ENCODE measurements around the gene WDR73. TPM values are rescaled to one million over a fixed set of nuclear protein-coding genes. Genes with fewer than 3 reads are reported as not detected.

The WDR73 gene
- total and polyA plus RNA-seq, 2 of the 4 experiments (the other 2 are of a cell fraction): 21.5 to 25.5 TPM

DNA sequence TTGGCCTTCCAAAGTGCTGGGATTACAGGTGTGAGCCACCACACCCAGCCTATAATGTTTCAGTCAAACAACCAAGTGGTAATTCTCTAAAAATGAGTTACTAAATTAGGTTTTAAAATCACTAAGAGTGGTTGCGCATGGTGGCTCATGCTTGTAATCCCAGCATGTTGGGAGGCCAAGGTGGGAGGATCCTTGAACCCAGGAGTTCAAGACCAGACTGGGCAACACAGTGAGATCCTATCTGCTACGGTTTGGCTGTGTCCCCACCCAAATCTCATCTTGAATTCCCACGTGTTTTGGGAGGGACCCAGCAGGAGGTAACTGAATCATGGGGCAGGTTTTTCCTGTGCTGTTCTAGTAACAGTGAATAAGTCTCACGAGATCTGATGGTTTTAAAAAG is 35.8 kb upstream of the WDR73 start:
- no peak overlapping the region for H2BK20ac ChIP-seq (ENCODE audit: low read depth, low read length)
- H3K4me3 ChIP-seq (ENCODE audit: insufficient read depth, low read depth, low read length): no peak overlapping the region
- H3K56ac ChIP-seq (ENCODE audit: extremely low read depth, insufficient read depth, low read length): no peak overlapping the region
- intact Hi-C loops (cut with micrococcal nuclease) (no loop called here), dilution Hi-C loops (cut with HindIII; ENCODE audit: low sequenced_read_pairs, unreplicated experiment) (no loop called here), in situ Hi-C loops (cut with MboI; ENCODE audit: low sequenced_read_pairs) (no loop called here)
- H3K18ac ChIP-seq (ENCODE audit: low read depth, low read length): no peak overlapping the region
- DNase-seq (no peak), ATAC-seq (ENCODE audit: low read depth) (no peak)
- H4K5ac ChIP-seq (ENCODE audit: low read depth, low read length): no peak overlapping the region
- no peak overlapping the region for H4K91ac ChIP-seq (ENCODE audit: insufficient read depth, low read depth, low read length)
- no peaks in the 10 kb centered on the region for H3K27me3 ChIP-seq (ENCODE audit: control insufficient read depth, insufficient read depth, low read length)
- POLR2A ChIA-PET (ENCODE audit: unreplicated experiment): no interaction called here
- no peak overlapping the region for H3K9ac ChIP-seq (ENCODE audit: low read depth, low read length)
- H3K9me3 ChIP-seq (ENCODE audit: control insufficient read depth, insufficient read depth, low read length): no peaks in the 10 kb centered on the region
- H3K9me1 ChIP-seq (ENCODE audit: insufficient read depth, low read length): 0 out of 2 replicates have a peak, but pooled peaks cover 3% of the 10 kb centered on the region
- no TSS peak for BruUV-seq (replicated peaks)
- H2AK9ac ChIP-seq (replicated peaks; ENCODE audit: low read depth, low read length, poor library complexity): peak overlapping the region; percentile 13
- H3K4ac ChIP-seq (ENCODE audit: low read depth, low read length): no peak overlapping the region
- H2BK120ac ChIP-seq (ENCODE audit: low read depth, low read length): no peak overlapping the region
- no peak overlapping the region for H2BK15ac ChIP-seq (ENCODE audit: low read depth, low read length)
- no peak overlapping the region for H2AK5ac ChIP-seq (ENCODE audit: low read depth, low read length)
- WGBS, 2 experiments (ENCODE audit: extremely low coverage in 2 of 2, insufficient read length in 1 of 2): no CpG with 5 or more reads among the region's 4 CpGs
- H3K36me3 ChIP-seq (ENCODE audit: control insufficient read depth, insufficient read depth, low read length): peaks cover 14% of the 10 kb centered on the region
- H3K4me1 ChIP-seq (ENCODE audit: control insufficient read depth, insufficient read depth, low read length): no peaks in the 10 kb centered on the region; the same call in 1 of the 2 replicates
- no peak overlapping the region for H3K4me2 ChIP-seq (ENCODE audit: low read depth, low read length)
- H3K79me1 ChIP-seq (ENCODE audit: low read depth in 1 of 2, low read length in 2 of 2): peaks cover 13 to 57% of the 10 kb centered on the region in 2 experiments
- H2BK5ac ChIP-seq (ENCODE audit: low read depth, low read length, poor library complexity, severe bottlenecking): no peak overlapping the region
- no peak overlapping the region for H3K23ac ChIP-seq (ENCODE audit: low read depth, low read length)
- no peak overlapping the region for H2AFZ ChIP-seq (replicated peaks; ENCODE audit: low read length, poor library complexity)
- H4K8ac ChIP-seq (ENCODE audit: low read depth in 2 of 2, low read length in 2 of 2): no peak overlapping the region
- no peak for TF ChIP-seq MAZ (IDR thresholded peaks at IDR 0.05; ENCODE audit: borderline replicate concordance, low read depth, low read length)
- no peak for TF ChIP-seq NFE2L2 (IDR thresholded peaks at IDR 0.05; ENCODE audit: low read depth, low read length)
- TF ChIP-seq RCOR1 (IDR thresholded peaks at IDR 0.05; ENCODE audit: insufficient replicate concordance, low read length): no peak
- no peak for TF ChIP-seq CHD1 (IDR thresholded peaks at IDR 0.05; ENCODE audit: low read depth, low read length)
- no peak for TF ChIP-seq MXI1 (IDR thresholded peaks at IDR 0.05; ENCODE audit: borderline replicate concordance, low read depth, low read length)
- no peak for TF ChIP-seq POLR2A (IDR thresholded peaks at IDR 0.05; ENCODE audit: low read depth, low read length)
- TF ChIP-seq, protein P1, sequence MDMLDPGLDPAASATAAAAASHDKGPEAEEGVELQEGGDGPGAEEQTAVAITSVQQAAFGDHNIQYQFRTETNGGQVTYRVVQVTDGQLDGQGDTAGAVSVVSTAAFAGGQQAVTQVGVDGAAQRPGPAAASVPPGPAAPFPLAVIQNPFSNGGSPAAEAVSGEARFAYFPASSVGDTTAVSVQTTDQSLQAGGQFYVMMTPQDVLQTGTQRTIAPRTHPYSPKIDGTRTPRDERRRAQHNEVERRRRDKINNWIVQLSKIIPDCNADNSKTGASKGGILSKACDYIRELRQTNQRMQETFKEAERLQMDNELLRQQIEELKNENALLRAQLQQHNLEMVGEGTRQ (IDR thresholded peaks at IDR 0.05; ENCODE audit: low read depth, low read length): no peak
- TF ChIP-seq, protein P2, sequence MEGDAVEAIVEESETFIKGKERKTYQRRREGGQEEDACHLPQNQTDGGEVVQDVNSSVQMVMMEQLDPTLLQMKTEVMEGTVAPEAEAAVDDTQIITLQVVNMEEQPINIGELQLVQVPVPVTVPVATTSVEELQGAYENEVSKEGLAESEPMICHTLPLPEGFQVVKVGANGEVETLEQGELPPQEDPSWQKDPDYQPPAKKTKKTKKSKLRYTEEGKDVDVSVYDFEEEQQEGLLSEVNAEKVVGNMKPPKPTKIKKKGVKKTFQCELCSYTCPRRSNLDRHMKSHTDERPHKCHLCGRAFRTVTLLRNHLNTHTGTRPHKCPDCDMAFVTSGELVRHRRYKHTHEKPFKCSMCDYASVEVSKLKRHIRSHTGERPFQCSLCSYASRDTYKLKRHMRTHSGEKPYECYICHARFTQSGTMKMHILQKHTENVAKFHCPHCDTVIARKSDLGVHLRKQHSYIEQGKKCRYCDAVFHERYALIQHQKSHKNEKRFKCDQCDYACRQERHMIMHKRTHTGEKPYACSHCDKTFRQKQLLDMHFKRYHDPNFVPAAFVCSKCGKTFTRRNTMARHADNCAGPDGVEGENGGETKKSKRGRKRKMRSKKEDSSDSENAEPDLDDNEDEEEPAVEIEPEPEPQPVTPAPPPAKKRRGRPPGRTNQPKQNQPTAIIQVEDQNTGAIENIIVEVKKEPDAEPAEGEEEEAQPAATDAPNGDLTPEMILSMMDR (conservative IDR thresholded peaks at IDR 0.05; ENCODE audit: low read depth, low read length): no peak
- TF ChIP-seq FOS (IDR thresholded peaks at IDR 0.05; ENCODE audit: low read depth, low read length): no peak
- no peak for TF ChIP-seq RFX5 (IDR thresholded peaks at IDR 0.05; ENCODE audit: low read depth, low read length)
- no peak for TF ChIP-seq BHLHE40 (IDR thresholded peaks at IDR 0.05; ENCODE audit: low read depth, low read length)
- TF ChIP-seq RAD21 (IDR thresholded peaks at IDR 0.05; ENCODE audit: low read length): no peak
- TF ChIP-seq SMC3 (IDR thresholded peaks at IDR 0.05; ENCODE audit: low read depth, low read length): no peak
- no peak for TF ChIP-seq CEBPB (IDR thresholded peaks at IDR 0.05; ENCODE audit: low read depth, low read length)
- TF ChIP-seq MAFK (IDR thresholded peaks at IDR 0.05; ENCODE audit: low read depth, low read length): no peak
- TF ChIP-seq, protein P3, sequence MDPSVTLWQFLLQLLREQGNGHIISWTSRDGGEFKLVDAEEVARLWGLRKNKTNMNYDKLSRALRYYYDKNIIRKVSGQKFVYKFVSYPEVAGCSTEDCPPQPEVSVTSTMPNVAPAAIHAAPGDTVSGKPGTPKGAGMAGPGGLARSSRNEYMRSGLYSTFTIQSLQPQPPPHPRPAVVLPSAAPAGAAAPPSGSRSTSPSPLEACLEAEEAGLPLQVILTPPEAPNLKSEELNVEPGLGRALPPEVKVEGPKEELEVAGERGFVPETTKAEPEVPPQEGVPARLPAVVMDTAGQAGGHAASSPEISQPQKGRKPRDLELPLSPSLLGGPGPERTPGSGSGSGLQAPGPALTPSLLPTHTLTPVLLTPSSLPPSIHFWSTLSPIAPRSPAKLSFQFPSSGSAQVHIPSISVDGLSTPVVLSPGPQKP (IDR thresholded peaks at IDR 0.05; ENCODE audit: borderline replicate concordance, low read depth, low read length): no peak
- H3K27ac ChIP-seq (ENCODE audit: insufficient read depth, low read length): no peak overlapping the region
- peaks cover 13% of the 10 kb centered on the region; the same call in 1 of the 2 replicates for H4K20me1 ChIP-seq (ENCODE audit: insufficient read depth, low read length)
- H3K14ac ChIP-seq (replicated peaks; ENCODE audit: low read depth, low read length): no peak overlapping the region
- CTCF ChIA-PET: no interaction called here
